IMR-90 (cell line): ENCODE data around the gene AGO1. TPM values are rescaled to one million over a fixed set of nuclear protein-coding genes. Genes with fewer than 3 reads are reported as not detected.
A peak's percentile ranks its signal among the peaks of the same experiment; 100 is the strongest.

Source experiments
- ATAC-seq: fragments of 200-7000 bp; cut with Tn5 transposase; 2 replicates; pipeline ENCODE4 v1.9.1; 2020; ENCODE audit warnings: low read depth, mild to moderate bottlenecking, moderate library complexity
- BruUV-seq: library from RNA; stranded (reverse); fragments of 400-500 nt; replicated peaks from 2 replicates; lab custom pipeline; 2021; lab: Mats Ljungman, UMichigan
- CTCF ChIA-PET: fragments of 300-600 bp; formaldehyde crosslinking; extraction: SDS; loops from one replicate; lab custom pipeline; 2021; ENCODE audit warnings: antibody characterized with exemption; lab: Yijun Ruan, JAX
- POLR2A ChIA-PET: fragments of 300-600 bp; sonication (Branson Sonifier 250); formaldehyde crosslinking; loops from one replicate; lab custom pipeline; 2022; ENCODE audit warnings: antibody characterized with exemption; ENCODE audit not compliant: unreplicated experiment; lab: Charles Lee
- DNase-seq: peaks from one replicate; pipeline ENCODE4 v3.0.0; 2013
- H2AFZ ChIP-seq: replicated peaks from 2 replicates; pipeline ENCODE3; 2013; ENCODE audit warnings: low read length, mild to moderate bottlenecking; ENCODE audit not compliant: poor library complexity
- H2AK5ac ChIP-seq: 2 replicates; pipeline ENCODE4 v1.6.1; 2013; ENCODE audit warnings: low read depth, low read length, inconsistent platforms
- H2AK9ac ChIP-seq: replicated peaks from 2 replicates; pipeline ENCODE3; 2013; ENCODE audit warnings: mild to moderate bottlenecking, low read depth, low read length, moderate library complexity; ENCODE audit not compliant: poor library complexity
- H2BK120ac ChIP-seq: 2 replicates; pipeline ENCODE4 v1.6.1; 2013; ENCODE audit warnings: low read depth, low read length, inconsistent platforms
- H2BK15ac ChIP-seq: 3 replicates; pipeline ENCODE4 v1.6.1; 2013; ENCODE audit warnings: low read depth, low read length, inconsistent platforms
- H2BK20ac ChIP-seq: 2 replicates; pipeline ENCODE4 v1.6.1; 2013; ENCODE audit warnings: low read depth, mild to moderate bottlenecking, inconsistent platforms, low read length, moderate library complexity
- H2BK5ac ChIP-seq: 2 replicates; pipeline ENCODE4 v1.6.1; 2013; ENCODE audit warnings: mild to moderate bottlenecking, low read depth, low read length, inconsistent platforms; ENCODE audit not compliant: poor library complexity, severe bottlenecking
- H3K14ac ChIP-seq: replicated peaks from 2 replicates; pipeline ENCODE4 v1.6.1; 2013; ENCODE audit warnings: low read depth, low read length, inconsistent platforms
- H3K18ac ChIP-seq: 2 replicates; pipeline ENCODE4 v1.6.1; 2013; ENCODE audit warnings: low read depth, low read length, control low read depth
- H3K23ac ChIP-seq: 2 replicates; pipeline ENCODE4 v1.6.1; 2013; ENCODE audit warnings: low read depth, low read length, inconsistent platforms
- H3K27ac ChIP-seq: 2 replicates; pipeline ENCODE4 v1.5.1; 2013; ENCODE audit warnings: mild to moderate bottlenecking, control low read depth, low read length; ENCODE audit not compliant: insufficient read depth
- H3K27me3 ChIP-seq: 2 replicates; pipeline ENCODE4 v1.6.1; 2013; ENCODE audit warnings: low read length; ENCODE audit not compliant: control insufficient read depth, insufficient read depth
- H3K36me3 ChIP-seq: 2 replicates; pipeline ENCODE4 v1.6.1; 2013; ENCODE audit warnings: low read length, mixed read lengths; ENCODE audit not compliant: control insufficient read depth, insufficient read depth
- H3K4ac ChIP-seq: 2 replicates; pipeline ENCODE4 v1.6.1; 2013; ENCODE audit warnings: low read depth, low read length, inconsistent platforms
- H3K4me1 ChIP-seq: 2 replicates; pipeline ENCODE4 v1.6.1; 2013; ENCODE audit warnings: low read length, mixed read lengths; ENCODE audit not compliant: control insufficient read depth, insufficient read depth
- H3K4me2 ChIP-seq: 2 replicates; pipeline ENCODE4 v1.6.1; 2013; ENCODE audit warnings: low read depth, mild to moderate bottlenecking, control low read depth, low read length, moderate library complexity
- H3K4me3 ChIP-seq: 2 replicates; pipeline ENCODE4 v1.5.1; 2013; ENCODE audit warnings: low read depth, mild to moderate bottlenecking, control low read depth, low read length, moderate library complexity; ENCODE audit not compliant: insufficient read depth
- H3K56ac ChIP-seq: 2 replicates; pipeline ENCODE4 v1.6.1; 2013; ENCODE audit warnings: low read length, inconsistent platforms; ENCODE audit not compliant: insufficient read depth; ENCODE audit errors: extremely low read depth
- H3K79me1 ChIP-seq, 2 experiments: 2 replicates each; pipeline ENCODE4 v1.6.1; 2013; ENCODE audit warnings: low read length in 2 of 2, inconsistent platforms in 1 of 2, low read depth in 1 of 2
- H3K9ac ChIP-seq: 2 replicates; pipeline ENCODE4 v1.6.1; 2013; ENCODE audit warnings: low read depth, low read length, control low read depth
- H3K9me1 ChIP-seq: 2 replicates; pipeline ENCODE4 v1.6.1; 2013; ENCODE audit warnings: low read length, inconsistent platforms; ENCODE audit not compliant: insufficient read depth
- H3K9me3 ChIP-seq: 2 replicates; pipeline ENCODE4 v1.6.1; 2013; ENCODE audit warnings: low read length; ENCODE audit not compliant: control insufficient read depth, insufficient read depth
- H4K20me1 ChIP-seq: 2 replicates; pipeline ENCODE4 v1.6.1; 2013; ENCODE audit warnings: low read length, inconsistent platforms; ENCODE audit not compliant: insufficient read depth
- H4K5ac ChIP-seq: 2 replicates; pipeline ENCODE4 v1.6.1; 2013; ENCODE audit warnings: mild to moderate bottlenecking, low read depth, low read length, control low read depth
- H4K8ac ChIP-seq, 2 experiments: 2 replicates each; pipeline ENCODE4 v1.6.1; 2013; ENCODE audit warnings: low read depth in 2 of 2, low read length in 2 of 2, control low read depth in 1 of 2, inconsistent platforms in 1 of 2
- H4K91ac ChIP-seq: 2 replicates; pipeline ENCODE4 v1.6.1; 2013; ENCODE audit warnings: low read depth, low read length, inconsistent platforms; ENCODE audit not compliant: insufficient read depth
- BHLHE40 ChIP-seq: fragments of 150-350 bp; IDR thresholded peaks from 2 replicates; pipeline ENCODE4 v1.6.1; 2016; ENCODE audit warnings: mild to moderate bottlenecking, low read depth, low read length
- CEBPB ChIP-seq: IDR thresholded peaks from 2 replicates; pipeline ENCODE4 v1.6.1; 2012; ENCODE audit warnings: low read depth, low read length, improper control_type of control experiment
- CHD1 ChIP-seq: IDR thresholded peaks from 2 replicates; pipeline ENCODE4 v1.6.1; 2012; ENCODE audit warnings: low read depth, low read length, improper control_type of control experiment
- ELK1 ChIP-seq: fragments of 150-350 bp; IDR thresholded peaks from 2 replicates; pipeline ENCODE4 v1.6.1; 2016; ENCODE audit warnings: low read depth, mild to moderate bottlenecking, low read length, moderate library complexity, borderline replicate concordance
- FOS ChIP-seq: fragments of 150-350 bp; IDR thresholded peaks from 2 replicates; pipeline ENCODE4 v1.6.1; 2016; ENCODE audit warnings: low read depth, low read length
- MAFK ChIP-seq: IDR thresholded peaks from 2 replicates; pipeline ENCODE4 v1.6.1; 2012; ENCODE audit warnings: low read depth, low read length, improper control_type of control experiment
- MAZ ChIP-seq: IDR thresholded peaks from 2 replicates; pipeline ENCODE4 v1.6.1; 2012; ENCODE audit warnings: low read depth, mild to moderate bottlenecking, low read length, improper control_type of control experiment, moderate library complexity, borderline replicate concordance
- MXI1 ChIP-seq: IDR thresholded peaks from 2 replicates; pipeline ENCODE4 v1.6.1; 2012; ENCODE audit warnings: low read depth, mild to moderate bottlenecking, low read length, moderate library complexity, borderline replicate concordance
- NFE2L2 ChIP-seq: fragments of 150-350 bp; IDR thresholded peaks from 2 replicates; pipeline ENCODE4 v1.6.1; 2016; ENCODE audit warnings: low read depth, mild to moderate bottlenecking, low read length
- POLR2A ChIP-seq: IDR thresholded peaks from 2 replicates; pipeline ENCODE4 v1.6.1; 2012; ENCODE audit warnings: mild to moderate bottlenecking, low read depth, low read length
- RAD21 ChIP-seq: IDR thresholded peaks from 2 replicates; pipeline ENCODE4 v1.6.1; 2012; ENCODE audit warnings: low read length, improper control_type of control experiment
- RCOR1 ChIP-seq: IDR thresholded peaks from 2 replicates; pipeline ENCODE4 v1.6.1; 2012; ENCODE audit warnings: mild to moderate bottlenecking, low read length, improper control_type of control experiment; ENCODE audit not compliant: insufficient replicate concordance
- RFX5 ChIP-seq: IDR thresholded peaks from 2 replicates; pipeline ENCODE4 v1.8.0; 2012; ENCODE audit warnings: low read depth, mild to moderate bottlenecking, low read length, moderate library complexity
- WGBS, 2 experiments: methylation state at CpG; one replicate each; pipeline versions ENCODE4 v1.1.5 to v1.1.7; 2013; ENCODE audit warnings: missing lambda C conversion rate in 2 of 2; ENCODE audit not compliant: insufficient read length in 1 of 2; ENCODE audit errors: extremely low coverage in 2 of 2; 5-methylcytosine and 5-hydroxymethylcytosine counted together
- dilution Hi-C: fragments of 300-500 bp; cut with HindIII; formaldehyde crosslinking; loops from one replicate; pipeline ENCODE4 v1.14.3; 2018; ENCODE audit warnings: low sequenced_read_pairs; ENCODE audit not compliant: unreplicated experiment
- in situ Hi-C: fragments of 300-500 bp; cut with MboI; formaldehyde crosslinking; loops from 3 replicates; pipeline ENCODE4 v1.14.3; 2019; ENCODE audit warnings: low sequenced_read_pairs, inconsistent platforms, mixed read lengths
- intact Hi-C: fragments of 100-400 bp; cut with micrococcal nuclease; formaldehyde crosslinking; loops from 2 replicates; pipeline ENCODE4 v1.10.0; 2022
- polyA plus RNA-seq, 3 experiments: library from polyadenylated mRNA; depleted of rRNA; stranded (reverse); fragments of >200 nt; gene quantifications; 2 replicates each; pipeline ENCODE4 v1.2.3, GENCODE V29; 2012; ENCODE audit warnings: low replicate concordance in 1 of 3
- total RNA-seq: library from RNA; depleted of rRNA; stranded (reverse); fragments of >200 nt; gene quantifications from 2 replicates; pipeline ENCODE4 v1.2.3, GENCODE V29; 2012
- TF ChIP-seq, protein P1 (sequence below): conservative IDR thresholded peaks from 2 replicates; pipeline ENCODE4 v1.5.1; 2012; ENCODE audit warnings: mild to moderate bottlenecking, low read depth, low read length, improper control_type of control experiment

The AGO1 gene
- total and polyA plus RNA-seq, 2 of the 4 experiments (the other 2 are of a cell fraction), result 11.3 to 21.5 TPM

DNA sequence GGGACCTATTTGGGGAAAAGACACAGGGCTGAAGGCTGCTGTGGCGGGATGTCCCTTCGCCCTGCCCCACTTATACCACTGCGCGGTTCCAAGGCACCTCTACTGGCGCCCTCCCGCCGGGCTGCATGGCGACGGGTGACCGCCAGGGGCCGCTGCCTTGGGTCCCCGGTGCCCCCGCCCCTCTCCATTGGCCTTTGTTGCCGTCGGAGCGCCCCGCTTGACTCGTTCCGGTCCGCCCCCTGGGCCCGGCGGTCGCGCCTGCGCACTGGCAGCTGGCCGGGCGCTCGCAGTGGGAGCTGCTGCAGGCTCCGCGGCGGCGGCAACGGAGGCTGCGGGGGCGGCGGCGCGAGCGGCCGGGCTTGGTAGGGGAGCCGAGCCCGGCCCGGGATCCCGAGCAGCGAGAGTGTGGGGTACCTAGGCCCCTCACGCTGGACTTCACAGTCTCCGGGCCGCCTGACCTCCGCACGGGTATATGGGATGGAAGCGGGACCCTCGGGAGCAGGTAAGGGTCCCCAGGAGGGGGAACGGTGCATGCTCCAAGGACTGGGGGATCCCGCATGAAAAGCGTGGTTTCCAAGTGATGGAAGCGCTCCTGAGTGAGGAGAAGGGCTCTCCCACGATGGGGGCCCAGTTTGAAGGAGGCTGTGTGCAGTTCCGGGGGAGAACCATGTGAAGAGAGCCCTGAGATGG, at the start of gene AGO1 (continued):
- no peak for TF ChIP-seq BHLHE40
- peak; percentile 96 for TF ChIP-seq MAZ
- TF ChIP-seq MXI1, result no peak
- TF ChIP-seq CEBPB, result no peak

DNA sequence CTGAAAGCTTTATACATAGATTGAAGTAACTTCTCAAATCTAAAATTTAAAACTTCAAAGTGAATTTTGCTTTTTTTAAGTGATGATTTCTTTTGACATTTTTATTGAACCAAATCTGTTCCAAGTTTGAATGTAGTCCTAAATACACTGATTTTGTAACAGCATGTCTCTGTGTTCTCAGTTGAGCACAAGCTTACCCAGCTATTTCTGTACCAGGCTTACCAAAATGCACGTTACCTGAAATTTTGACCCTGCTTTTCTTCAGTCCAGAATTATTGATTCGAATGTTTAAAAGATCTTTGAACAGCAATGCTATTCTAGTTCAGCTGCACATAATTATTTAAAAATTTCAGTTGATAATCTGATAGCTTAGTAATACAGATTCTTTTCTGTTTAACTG, 49.6 kb upstream of the AGO1 start:
- H3K4me2 ChIP-seq, result no peak overlapping the region
- no peaks in the 10 kb centered on the region for H3K27me3 ChIP-seq
- H2AFZ ChIP-seq, result no peak overlapping the region
- H3K9me3 ChIP-seq, result no peaks in the 10 kb centered on the region
- no peak overlapping the region for H4K8ac ChIP-seq
- ChIA-PET POLR2A (no interaction called here), CTCF (interaction anchor here (1.2 kb wide), 1 partner anchor 18 kb away, joined by 4 read pairs; no protein-coding TSS in a partner anchor)
- no peaks in the 10 kb centered on the region for H3K79me1 ChIP-seq
- H3K56ac ChIP-seq, result no peak overlapping the region
- no peaks in the 10 kb centered on the region for H3K4me1 ChIP-seq
- intact Hi-C loops, result no loop called here
- ATAC-seq (no peak), DNase-seq (no peak)
- no peak overlapping the region for H2BK5ac ChIP-seq
- BruUV-seq, result no TSS peak
- no peak overlapping the region for H3K4me3 ChIP-seq
- no peak overlapping the region for H3K18ac ChIP-seq
- H3K23ac ChIP-seq, result no peak overlapping the region
- no peak overlapping the region for H3K27ac ChIP-seq
- no peak overlapping the region for H2AK5ac ChIP-seq
- H3K14ac ChIP-seq, result no peak overlapping the region
- H2AK9ac ChIP-seq, result no peak overlapping the region
- no peak overlapping the region for H2BK15ac ChIP-seq
- H3K9me1 ChIP-seq, result no peaks in the 10 kb centered on the region
- no CpG with 5 or more reads among the region's 2 CpGs for WGBS, 2 experiments
- in situ Hi-C loops, result no loop called here
- H4K5ac ChIP-seq, result no peak overlapping the region
- no peaks in the 10 kb centered on the region for H4K20me1 ChIP-seq
- H2BK120ac ChIP-seq, result no peak overlapping the region
- dilution Hi-C loops, result no loop called here
- peaks cover 34% of the 10 kb centered on the region for H3K36me3 ChIP-seq
- H4K91ac ChIP-seq, result no peak overlapping the region
- no peak overlapping the region for H3K9ac ChIP-seq
- H2BK20ac ChIP-seq, result no peak overlapping the region
- no peak overlapping the region for H3K4ac ChIP-seq
- TF ChIP-seq MAZ (no peak), MXI1 (no peak), RFX5 (no peak), RCOR1 (no peak), BHLHE40 (no peak), FOS (no peak), ELK1 (no peak), CHD1 (no peak), MAFK (no peak), RAD21 (no peak), POLR2A (no peak), CEBPB (no peak), NFE2L2 (no peak)
- TF ChIP-seq, protein P1, sequence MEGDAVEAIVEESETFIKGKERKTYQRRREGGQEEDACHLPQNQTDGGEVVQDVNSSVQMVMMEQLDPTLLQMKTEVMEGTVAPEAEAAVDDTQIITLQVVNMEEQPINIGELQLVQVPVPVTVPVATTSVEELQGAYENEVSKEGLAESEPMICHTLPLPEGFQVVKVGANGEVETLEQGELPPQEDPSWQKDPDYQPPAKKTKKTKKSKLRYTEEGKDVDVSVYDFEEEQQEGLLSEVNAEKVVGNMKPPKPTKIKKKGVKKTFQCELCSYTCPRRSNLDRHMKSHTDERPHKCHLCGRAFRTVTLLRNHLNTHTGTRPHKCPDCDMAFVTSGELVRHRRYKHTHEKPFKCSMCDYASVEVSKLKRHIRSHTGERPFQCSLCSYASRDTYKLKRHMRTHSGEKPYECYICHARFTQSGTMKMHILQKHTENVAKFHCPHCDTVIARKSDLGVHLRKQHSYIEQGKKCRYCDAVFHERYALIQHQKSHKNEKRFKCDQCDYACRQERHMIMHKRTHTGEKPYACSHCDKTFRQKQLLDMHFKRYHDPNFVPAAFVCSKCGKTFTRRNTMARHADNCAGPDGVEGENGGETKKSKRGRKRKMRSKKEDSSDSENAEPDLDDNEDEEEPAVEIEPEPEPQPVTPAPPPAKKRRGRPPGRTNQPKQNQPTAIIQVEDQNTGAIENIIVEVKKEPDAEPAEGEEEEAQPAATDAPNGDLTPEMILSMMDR, result no peak
